ENCODE results near the gene NXPH3.
A peak's percentile ranks its signal among the peaks of the same experiment; 100 is the strongest.

Gene NXPH3

DNA sequence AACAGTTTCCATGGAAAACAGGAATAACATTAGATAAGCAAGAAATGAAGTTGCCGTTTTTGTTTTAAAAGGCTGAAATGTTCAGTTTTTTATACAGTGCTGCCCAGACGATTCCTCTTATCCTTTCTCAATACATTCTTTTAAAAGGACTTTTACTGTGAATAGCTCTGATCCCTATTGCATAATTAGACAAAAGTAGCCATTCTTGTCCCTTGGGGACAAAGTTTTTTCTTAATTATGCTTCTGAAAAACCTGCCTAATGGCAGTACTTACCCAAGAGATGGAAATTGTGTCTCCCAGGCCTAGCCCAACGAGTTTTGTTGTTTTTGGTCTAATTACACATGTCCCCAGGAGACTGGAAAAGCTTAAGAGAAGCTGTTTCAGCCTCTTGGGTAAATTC, 27.6 kb downstream of the NXPH3 start:
- no peak overlapping the region for H3K4me3 Mint-ChIP-seq
- no peaks in the 10 kb centered on the region for H3K4me1 Mint-ChIP-seq (ENCODE audit: low read depth)
- H3K27me3 Mint-ChIP-seq: no peaks in the 10 kb centered on the region
- H3K36me3 Mint-ChIP-seq (ENCODE audit: low read depth): peaks cover 88% of the 10 kb centered on the region
- no peak overlapping the region for H3K27ac Mint-ChIP-seq
- no peak for DNase-seq
- no peaks in the 10 kb centered on the region for H3K9me3 Mint-ChIP-seq

DNA sequence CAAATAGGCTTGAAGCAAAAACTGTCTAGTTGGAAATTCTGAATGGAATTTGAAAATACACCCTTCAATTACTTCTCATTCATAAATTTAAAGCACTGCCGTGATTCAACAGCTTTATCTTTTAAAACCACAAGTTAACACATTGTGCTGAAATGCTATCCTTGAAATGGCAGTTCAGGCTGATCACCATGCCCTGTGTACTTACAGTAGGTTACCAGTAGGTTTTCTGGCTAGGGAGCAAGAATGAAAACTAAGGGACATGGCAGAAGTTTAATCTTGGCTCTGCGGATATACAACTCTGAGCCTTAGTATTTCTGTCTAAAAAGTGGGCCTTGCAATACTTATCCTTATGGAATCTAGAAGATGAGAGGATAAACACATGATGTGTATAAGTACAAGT, 28.0 kb downstream of the NXPH3 start:
- no peak for DNase-seq
- H3K27ac Mint-ChIP-seq: no peak overlapping the region
- H3K36me3 Mint-ChIP-seq (ENCODE audit: low read depth): peaks cover 88% of the 10 kb centered on the region

DNA sequence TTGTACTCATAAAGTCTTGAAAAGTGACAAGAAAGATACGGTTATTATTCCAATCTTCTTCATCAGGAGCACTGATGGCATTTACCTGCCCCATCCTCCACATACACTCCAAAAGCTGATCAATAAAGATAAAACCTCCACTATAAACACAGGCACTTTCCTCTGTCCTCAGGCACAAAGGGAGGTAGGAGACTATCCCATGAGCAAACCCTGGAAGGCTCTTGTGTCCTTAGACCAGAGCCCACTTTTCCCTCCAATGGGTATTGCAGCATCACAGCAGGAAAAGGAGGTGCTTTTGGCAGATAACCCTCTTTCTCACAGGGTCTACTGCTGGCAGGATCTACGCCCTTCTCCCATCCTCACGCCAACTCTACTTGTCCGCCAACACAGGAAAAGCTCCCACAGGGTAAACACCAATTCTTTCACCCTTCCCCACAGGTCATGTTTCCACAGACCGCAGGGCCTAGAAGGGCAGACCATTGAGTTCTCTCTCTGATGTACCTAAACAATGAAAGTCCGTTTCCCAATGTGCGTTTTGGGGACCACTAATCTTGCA, 28.7 kb downstream of the NXPH3 start:
- no peak for DNase-seq
- Mint-ChIP-seq H3K36me3 (ENCODE audit: low read depth) (peaks cover 87% of the 10 kb centered on the region), H3K27ac (no peak overlapping the region), H3K27me3 (no peaks in the 10 kb centered on the region), H3K4me1 (ENCODE audit: low read depth) (no peaks in the 10 kb centered on the region), H3K9me3 (no peaks in the 10 kb centered on the region), H3K4me3 (no peak overlapping the region)

More for the DNA sequence above, 28.0 kb downstream of the NXPH3 start:
- no peaks in the 10 kb centered on the region for H3K27me3 Mint-ChIP-seq
- H3K4me1 Mint-ChIP-seq (ENCODE audit: low read depth): no peaks in the 10 kb centered on the region
- H3K9me3 Mint-ChIP-seq: no peaks in the 10 kb centered on the region
- H3K4me3 Mint-ChIP-seq: no peak overlapping the region

DNA sequence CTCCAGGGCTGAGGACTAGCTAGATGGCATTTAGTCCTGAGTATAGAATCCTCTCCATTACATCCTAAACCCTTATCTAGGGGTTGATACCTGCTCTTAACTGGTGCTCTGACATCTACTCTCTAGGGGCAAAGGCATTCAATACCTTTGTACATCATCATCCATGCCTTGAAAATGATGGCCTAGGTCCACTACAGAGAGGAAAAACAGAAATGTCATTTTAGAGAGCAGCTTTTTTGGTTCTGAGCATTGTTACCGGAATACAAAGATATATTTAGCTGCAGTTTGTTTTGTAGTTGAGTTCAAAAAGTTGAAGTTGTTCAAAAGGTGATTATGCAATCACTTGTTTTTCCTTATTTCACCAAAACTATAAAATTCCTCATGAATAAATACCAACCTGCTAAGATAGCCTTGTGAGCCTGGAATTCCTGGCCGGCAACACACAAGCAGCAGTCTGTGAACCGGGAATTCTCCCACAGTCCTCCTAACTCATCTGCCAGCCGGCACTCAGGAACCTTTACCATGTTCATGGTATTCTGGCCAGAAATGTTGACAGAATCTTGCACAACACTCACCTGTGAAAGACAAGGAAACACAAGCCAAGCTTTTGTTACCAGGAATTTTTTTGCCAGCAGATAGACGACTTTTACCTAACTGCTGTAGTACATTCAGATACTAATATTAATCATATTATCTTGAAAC, 35.4 kb downstream of the NXPH3 start:
- no peak overlapping the region for H3K4me3 Mint-ChIP-seq
- H3K27ac Mint-ChIP-seq: peak overlapping the region; percentile 44
- peaks cover 88% of the 10 kb centered on the region for H3K36me3 Mint-ChIP-seq (ENCODE audit: low read depth)
- H3K4me1 Mint-ChIP-seq (ENCODE audit: low read depth): peaks cover 3% of the 10 kb centered on the region
- H3K9me3 Mint-ChIP-seq: no peaks in the 10 kb centered on the region
- no peaks in the 10 kb centered on the region for H3K27me3 Mint-ChIP-seq
- no peak for DNase-seq

DNA sequence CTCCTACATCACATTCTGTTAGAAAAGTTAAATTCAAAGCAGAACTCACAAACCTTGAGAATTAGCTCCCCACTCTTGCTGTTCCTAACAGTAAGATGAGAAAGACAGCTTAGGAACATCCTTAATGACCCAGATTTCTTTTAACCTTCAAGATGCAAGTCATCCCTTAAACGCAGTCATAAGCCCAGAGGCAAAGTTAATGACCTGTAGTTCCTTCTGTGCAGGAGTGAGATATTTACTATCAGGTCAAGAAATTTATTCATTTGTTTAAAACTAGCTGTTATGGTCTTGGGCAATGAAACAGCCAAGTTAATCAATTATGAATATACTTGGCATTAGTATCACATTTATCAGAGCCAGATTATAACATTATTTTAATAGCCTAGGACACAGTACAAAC, 37.1 kb downstream of the NXPH3 start:
- Mint-ChIP-seq H3K36me3 (ENCODE audit: low read depth) (peaks cover 91% of the 10 kb centered on the region), H3K27ac (no peak overlapping the region), H3K9me3 (no peaks in the 10 kb centered on the region), H3K27me3 (no peaks in the 10 kb centered on the region), H3K4me3 (no peak overlapping the region), H3K4me1 (ENCODE audit: low read depth) (peaks cover 14% of the 10 kb centered on the region)
- no peak for DNase-seq

DNA sequence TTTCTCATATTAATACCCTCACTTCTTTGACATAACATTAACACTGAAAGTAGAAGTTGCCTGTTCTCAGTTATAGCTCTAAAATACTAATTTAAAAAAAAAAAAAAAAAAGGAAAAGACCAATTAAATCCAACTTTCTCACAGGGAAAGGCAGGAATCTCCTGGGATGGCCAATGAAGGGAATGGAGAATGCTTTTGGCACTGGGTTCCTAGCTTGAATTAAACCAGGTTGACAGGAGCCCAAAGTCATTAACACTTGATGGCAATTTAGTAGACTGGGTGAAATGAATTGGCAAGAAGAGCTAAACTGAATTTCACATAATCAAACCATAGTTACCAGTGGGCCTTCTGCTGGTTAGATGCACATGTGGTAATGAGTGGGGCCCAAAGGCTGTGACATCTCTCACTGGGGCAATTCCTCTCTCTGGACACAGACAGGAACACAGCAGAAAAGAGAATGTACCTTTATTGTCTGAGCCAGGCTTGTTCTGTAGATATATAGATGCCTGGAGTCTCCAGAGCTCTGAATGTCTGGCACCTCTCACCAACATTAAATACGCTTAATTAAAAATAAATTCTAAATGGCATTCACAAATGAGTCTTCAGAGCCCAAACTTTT, 37.6 kb downstream of the NXPH3 start:
- Mint-ChIP-seq H3K4me1 (ENCODE audit: low read depth) (peaks cover 20% of the 10 kb centered on the region), H3K9me3 (no peaks in the 10 kb centered on the region), H3K4me3 (no peak overlapping the region), H3K36me3 (ENCODE audit: low read depth) (peaks cover 93% of the 10 kb centered on the region), H3K27ac (peak overlapping the region; percentile 6), H3K27me3 (no peaks in the 10 kb centered on the region)
- no peak for DNase-seq

- Mint-ChIP-seq H3K27me3 (no peaks in the 10 kb centered on the region), H3K9me3 (no peaks in the 10 kb centered on the region), H3K36me3 (ENCODE audit: low read depth) (peaks cover 91% of the 10 kb centered on the region), H3K27ac (no peak overlapping the region), H3K4me1 (ENCODE audit: low read depth) (peaks cover 32% of the 10 kb centered on the region), H3K4me3 (no peak overlapping the region)
- DNase-seq: no peak
These were observed 40.4 kb downstream of the NXPH3 start for GRCh38 chr17:49616086-49616485.

- H3K36me3 Mint-ChIP-seq (ENCODE audit: low read depth): peaks cover 91% of the 10 kb centered on the region
- peaks cover 32% of the 10 kb centered on the region for H3K4me1 Mint-ChIP-seq (ENCODE audit: low read depth)
- H3K27me3 Mint-ChIP-seq: no peaks in the 10 kb centered on the region
- H3K9me3 Mint-ChIP-seq: no peaks in the 10 kb centered on the region
- DNase-seq: no peak
- H3K27ac Mint-ChIP-seq: peak overlapping the region; percentile 17
- no peak overlapping the region for H3K4me3 Mint-ChIP-seq
These were observed 41.0 kb downstream of the NXPH3 start for GRCh38 chr17:49616601-49617131.

- Mint-ChIP-seq H3K27ac (peak overlapping the region; percentile 86), H3K36me3 (ENCODE audit: low read depth) (peaks cover 92% of the 10 kb centered on the region), H3K9me3 (no peaks in the 10 kb centered on the region), H3K27me3 (no peaks in the 10 kb centered on the region), H3K4me1 (ENCODE audit: low read depth) (peaks cover 38% of the 10 kb centered on the region), H3K4me3 (no peak overlapping the region)
- DNase-seq: no peak
These were observed 42.4 kb downstream of the NXPH3 start for GRCh38 chr17:49618028-49618611.

- no peak overlapping the region for H3K4me3 Mint-ChIP-seq
- peaks cover 33% of the 10 kb centered on the region for H3K4me1 Mint-ChIP-seq (ENCODE audit: low read depth)
- H3K36me3 Mint-ChIP-seq (ENCODE audit: low read depth): peaks cover 75% of the 10 kb centered on the region
- no peaks in the 10 kb centered on the region for H3K9me3 Mint-ChIP-seq
- H3K27me3 Mint-ChIP-seq: no peaks in the 10 kb centered on the region
- DNase-seq: no peak
- peak overlapping the region; percentile 60 for H3K27ac Mint-ChIP-seq
These were observed 45.7 kb downstream of the NXPH3 start for GRCh38 chr17:49621420-49621819.

- Mint-ChIP-seq H3K4me3 (no peak overlapping the region), H3K9me3 (no peaks in the 10 kb centered on the region), H3K4me1 (ENCODE audit: low read depth) (peaks cover 26% of the 10 kb centered on the region), H3K27ac (peak overlapping the region; percentile 60), H3K27me3 (no peaks in the 10 kb centered on the region), H3K36me3 (ENCODE audit: low read depth) (peaks cover 70% of the 10 kb centered on the region)
- DNase-seq: no peak
These were observed 46.4 kb downstream of the NXPH3 start for GRCh38 chr17:49621946-49622529.

GRCh38 chr17:49624896-49625295, 49.2 kb downstream of the NXPH3 start:
- Mint-ChIP-seq H3K27me3 (no peaks in the 10 kb centered on the region), H3K27ac (no peak overlapping the region), H3K36me3 (ENCODE audit: low read depth) (peaks cover 45% of the 10 kb centered on the region), H3K4me3 (no peak overlapping the region), H3K4me1 (ENCODE audit: low read depth) (peaks cover 28% of the 10 kb centered on the region), H3K9me3 (no peaks in the 10 kb centered on the region)
- DNase-seq: no peak

DNA sequence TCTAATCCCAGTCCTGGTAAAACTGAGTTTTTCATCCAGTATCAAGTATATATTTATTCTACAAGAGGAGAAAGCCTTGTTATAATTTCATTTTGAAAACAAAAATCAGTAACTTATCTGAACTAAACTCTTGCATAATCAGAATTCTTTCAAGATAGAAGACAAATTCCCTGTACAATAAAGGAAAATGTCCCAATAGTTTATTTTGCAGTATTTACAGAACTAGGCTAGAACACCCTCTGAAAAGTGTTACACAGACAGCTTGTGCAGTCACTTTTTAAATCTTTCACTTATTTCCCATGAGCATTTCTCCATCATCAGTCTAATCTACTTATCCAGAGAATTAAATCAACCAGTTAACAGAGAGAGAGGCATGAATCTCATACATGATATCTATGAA, 53.8 kb downstream of the NXPH3 start:
- Mint-ChIP-seq H3K4me3 (no peak overlapping the region), H3K36me3 (ENCODE audit: low read depth) (peaks cover 22% of the 10 kb centered on the region), H3K4me1 (ENCODE audit: low read depth) (peaks cover 53% of the 10 kb centered on the region), H3K27me3 (no peaks in the 10 kb centered on the region), H3K9me3 (no peaks in the 10 kb centered on the region), H3K27ac (no peak overlapping the region)
- no peak for DNase-seq

- no peaks in the 10 kb centered on the region for H3K27me3 Mint-ChIP-seq
- peak overlapping the region; percentile 61 for H3K27ac Mint-ChIP-seq
- H3K36me3 Mint-ChIP-seq (ENCODE audit: low read depth): peaks cover 29% of the 10 kb centered on the region
- peaks cover 60% of the 10 kb centered on the region for H3K4me1 Mint-ChIP-seq (ENCODE audit: low read depth)
- DNase-seq: no peak
- H3K4me3 Mint-ChIP-seq: no peak overlapping the region
- H3K9me3 Mint-ChIP-seq: no peaks in the 10 kb centered on the region
These were observed 54.6 kb downstream of the NXPH3 start for GRCh38 chr17:49630113-49630900.
